ENCODE data around the gene TENM4. TPM values are rescaled to one million over a fixed set of nuclear protein-coding genes. Genes with fewer than 3 reads are reported as not detected.
"Not testable (repeated sequence)": the region's sequence is repeated elsewhere in the genome, so short reads cannot be mapped to it uniquely, and the experiment has no call there.

Gene TENM4
- polyA plus RNA-seq, 1 experiment: 0.39 TPM

DNA sequence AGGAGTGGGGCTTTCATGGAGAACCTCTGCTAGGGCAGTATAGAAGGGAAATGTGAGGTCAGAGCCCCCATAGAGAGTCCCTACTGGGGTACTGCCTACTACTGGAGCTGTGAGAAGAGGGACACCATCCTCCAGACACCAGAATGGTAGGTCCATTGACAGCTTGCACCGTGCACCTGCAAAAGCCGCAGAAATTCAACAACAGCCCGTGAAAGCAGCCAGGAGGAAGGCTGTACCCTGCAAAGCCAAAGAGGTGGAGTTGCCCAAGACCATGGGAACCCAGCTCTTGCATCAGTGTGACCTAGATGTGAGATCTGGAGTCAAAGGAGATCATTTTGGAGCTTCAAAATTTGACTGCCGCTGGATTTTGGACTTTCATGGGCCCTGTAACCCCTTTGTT, 245.6 kb downstream of the TENM4 start:
- POLR2A ChIA-PET: no interaction called here
- H3K4me3 ChIP-seq (ENCODE audit: low read depth, low read length): no peak overlapping the region
- H3K36me3 ChIP-seq (ENCODE audit: control insufficient read depth, insufficient read depth, low read length): no peaks in the 10 kb centered on the region
- H3K27me3 ChIP-seq (ENCODE audit: control insufficient read depth, insufficient read depth, low read length): no peaks in the 10 kb centered on the region
- CTCF ChIA-PET: interaction anchor here (0.6 to 1.6 kb wide), 2 partner anchors 18 to 43 kb away, joined by 3 read pairs; no protein-coding TSS in a partner anchor
- TF ChIP-seq, protein P1, sequence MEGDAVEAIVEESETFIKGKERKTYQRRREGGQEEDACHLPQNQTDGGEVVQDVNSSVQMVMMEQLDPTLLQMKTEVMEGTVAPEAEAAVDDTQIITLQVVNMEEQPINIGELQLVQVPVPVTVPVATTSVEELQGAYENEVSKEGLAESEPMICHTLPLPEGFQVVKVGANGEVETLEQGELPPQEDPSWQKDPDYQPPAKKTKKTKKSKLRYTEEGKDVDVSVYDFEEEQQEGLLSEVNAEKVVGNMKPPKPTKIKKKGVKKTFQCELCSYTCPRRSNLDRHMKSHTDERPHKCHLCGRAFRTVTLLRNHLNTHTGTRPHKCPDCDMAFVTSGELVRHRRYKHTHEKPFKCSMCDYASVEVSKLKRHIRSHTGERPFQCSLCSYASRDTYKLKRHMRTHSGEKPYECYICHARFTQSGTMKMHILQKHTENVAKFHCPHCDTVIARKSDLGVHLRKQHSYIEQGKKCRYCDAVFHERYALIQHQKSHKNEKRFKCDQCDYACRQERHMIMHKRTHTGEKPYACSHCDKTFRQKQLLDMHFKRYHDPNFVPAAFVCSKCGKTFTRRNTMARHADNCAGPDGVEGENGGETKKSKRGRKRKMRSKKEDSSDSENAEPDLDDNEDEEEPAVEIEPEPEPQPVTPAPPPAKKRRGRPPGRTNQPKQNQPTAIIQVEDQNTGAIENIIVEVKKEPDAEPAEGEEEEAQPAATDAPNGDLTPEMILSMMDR (IDR thresholded peaks at IDR 0.05; ENCODE audit: insufficient read depth, low read depth, low read length): no peak
- DNase-seq (ENCODE audit: low read depth): no peak

DNA sequence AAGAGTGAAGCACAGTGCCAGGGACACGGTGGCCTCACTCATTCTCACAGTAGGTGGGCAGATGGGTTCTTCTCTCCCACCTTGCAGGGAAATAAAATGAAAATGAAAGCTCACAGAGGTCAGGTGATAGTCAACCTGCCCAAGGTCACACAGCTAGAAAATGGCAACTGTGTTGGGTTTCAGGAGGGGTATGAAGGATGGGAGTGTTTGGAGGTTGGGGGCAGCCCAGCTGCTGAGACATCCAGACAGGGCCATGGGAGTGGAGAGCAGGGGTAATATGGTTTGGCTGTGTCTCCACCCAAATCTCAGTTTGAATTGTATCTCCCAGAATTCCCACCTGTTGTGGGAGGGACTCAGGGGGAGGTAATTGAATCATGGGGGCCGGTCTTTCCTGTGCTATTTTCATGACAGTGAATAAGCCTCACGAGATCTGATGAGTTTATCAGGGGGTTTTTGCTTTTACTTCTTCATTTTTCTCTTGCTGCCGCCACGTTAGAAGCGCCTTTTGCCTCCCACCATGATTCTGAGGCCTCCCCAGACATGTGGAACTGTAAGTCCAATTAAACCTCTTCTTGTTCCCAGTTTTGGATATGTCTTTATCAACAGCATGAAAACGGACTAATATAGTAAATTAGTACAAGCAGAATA, 247.0 kb downstream of the TENM4 start:
- Histone ChIP-seq H3K27me3 (ENCODE audit: control insufficient read depth, insufficient read depth, low read length) (no peaks in the 10 kb centered on the region), H3K36me3 (ENCODE audit: control insufficient read depth, insufficient read depth, low read length) (no peaks in the 10 kb centered on the region), H3K4me3 (ENCODE audit: low read depth, low read length) (no peak overlapping the region)
- ChIA-PET CTCF (interaction anchor here (0.5 to 1.1 kb wide), 2 partner anchors 32 to 1369 kb away, joined by 3 read pairs; no protein-coding TSS in a partner anchor), POLR2A (no interaction called here)
- TF ChIP-seq, protein P1 (IDR thresholded peaks at IDR 0.05; ENCODE audit: insufficient read depth, low read depth, low read length): no peak
- DNase-seq (ENCODE audit: low read depth): no peak

DNA sequence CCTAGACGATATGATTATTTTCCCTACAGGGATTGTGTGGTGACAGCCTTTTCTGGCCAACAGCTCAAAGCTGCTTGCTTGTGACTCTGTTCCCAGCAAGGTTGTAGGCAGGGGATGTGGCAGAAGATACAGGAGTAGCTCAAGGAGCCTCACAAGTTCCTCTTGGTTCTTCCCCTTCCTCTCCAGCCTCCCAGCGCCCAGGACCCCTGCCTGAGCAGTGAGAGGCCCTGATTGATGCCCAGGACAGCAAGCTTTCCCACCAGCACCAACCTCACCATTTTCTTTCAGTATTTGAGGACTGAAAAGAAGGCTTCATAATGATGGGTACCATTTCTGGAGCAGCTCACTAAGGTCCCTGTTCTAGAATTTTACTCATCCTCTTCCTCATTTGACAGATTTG, 248.0 kb downstream of the TENM4 start:
- TF ChIP-seq, protein P1 (IDR thresholded peaks at IDR 0.05; ENCODE audit: insufficient read depth, low read depth, low read length): no peak
- H3K36me3 ChIP-seq (ENCODE audit: control insufficient read depth, insufficient read depth, low read length): no peaks in the 10 kb centered on the region
- H3K27me3 ChIP-seq (ENCODE audit: control insufficient read depth, insufficient read depth, low read length): no peaks in the 10 kb centered on the region
- no peak for DNase-seq (ENCODE audit: low read depth)
- ChIA-PET POLR2A (no interaction called here), CTCF (interaction anchor here (1.1 kb wide), 1 partner anchor 33 kb away, joined by 3 read pairs; no protein-coding TSS in a partner anchor)
- no peak overlapping the region for H3K4me3 ChIP-seq (ENCODE audit: low read depth, low read length)

DNA sequence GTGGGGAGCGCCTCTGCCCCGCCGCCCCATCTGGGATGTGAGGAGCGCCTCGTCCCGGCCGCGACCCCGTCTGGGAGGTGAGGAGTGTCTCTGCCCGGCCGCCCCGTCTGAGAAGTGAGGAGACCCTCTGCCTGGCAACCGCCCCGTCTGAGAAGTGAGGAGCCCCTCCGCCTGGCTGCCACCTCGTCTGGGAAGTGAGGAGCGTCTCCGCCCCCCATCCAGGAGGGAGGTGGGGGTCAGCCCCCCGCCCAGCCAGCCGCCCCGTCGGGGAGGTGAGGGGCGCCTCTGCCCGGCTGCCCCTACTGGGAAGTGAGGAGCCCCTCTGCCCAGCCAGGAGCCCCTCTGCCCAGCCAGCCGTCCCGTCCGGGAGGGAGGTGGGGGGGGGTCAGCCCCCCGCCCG, 249.1 kb downstream of the TENM4 start:
- DNase-seq (ENCODE audit: low read depth); H3K36me3 ChIP-seq (ENCODE audit: control insufficient read depth, insufficient read depth, low read length); POLR2A ChIA-PET; H3K4me3 ChIP-seq (ENCODE audit: low read depth, low read length); H3K27me3 ChIP-seq (ENCODE audit: control insufficient read depth, insufficient read depth, low read length); CTCF ChIA-PET: not testable (repeated sequence)

DNA sequence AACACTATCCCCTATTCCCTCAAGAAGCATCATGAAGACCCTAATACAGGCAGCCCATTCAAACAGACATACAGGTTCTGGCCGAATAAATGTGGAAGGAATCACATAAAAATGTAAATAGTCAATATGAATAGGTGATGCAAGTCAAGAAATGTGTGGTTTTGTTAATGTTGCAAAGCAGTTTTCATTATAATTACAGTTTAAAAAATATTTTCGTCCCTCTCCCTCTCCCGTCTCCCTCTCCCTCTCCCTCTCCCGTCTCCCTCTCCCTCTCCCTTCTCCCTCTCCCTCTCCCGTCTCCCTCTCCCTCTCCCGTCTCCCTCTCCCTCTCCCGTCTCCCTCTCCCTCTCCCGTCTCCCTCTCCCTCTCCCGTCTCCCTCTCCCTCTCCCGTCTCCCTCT, 250.3 kb downstream of the TENM4 start:
- H3K36me3 ChIP-seq (ENCODE audit: control insufficient read depth, insufficient read depth, low read length); DNase-seq (ENCODE audit: low read depth); CTCF ChIA-PET; H3K27me3 ChIP-seq (ENCODE audit: control insufficient read depth, insufficient read depth, low read length); POLR2A ChIA-PET; H3K4me3 ChIP-seq (ENCODE audit: low read depth, low read length): not testable (repeated sequence)

DNA sequence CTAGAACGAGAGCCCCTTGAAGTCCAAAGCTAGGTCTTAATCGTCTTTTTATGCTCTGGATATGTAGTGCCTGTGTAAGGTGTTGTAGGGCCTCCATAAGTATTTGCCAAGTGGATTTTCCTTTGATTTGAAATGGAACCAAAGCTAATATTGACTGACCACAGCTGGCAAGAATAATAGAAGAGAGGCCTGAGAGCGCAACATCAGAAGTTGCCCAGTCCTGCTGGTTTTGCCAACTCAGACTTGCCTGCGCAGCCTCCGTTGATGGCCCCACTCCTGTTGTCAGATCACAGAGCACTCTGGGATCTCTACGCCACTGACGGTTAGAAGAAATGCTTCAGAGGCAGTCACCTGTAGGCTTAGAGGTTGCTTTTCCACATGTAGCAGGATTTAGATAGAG, 251.2 kb downstream of the TENM4 start:
- CTCF ChIA-PET: no interaction called here
- H3K27me3 ChIP-seq (ENCODE audit: control insufficient read depth, insufficient read depth, low read length): no peaks in the 10 kb centered on the region
- DNase-seq (ENCODE audit: low read depth): no peak
- TF ChIP-seq, protein P1 (IDR thresholded peaks at IDR 0.05; ENCODE audit: insufficient read depth, low read depth, low read length): no peak
- no peak overlapping the region for H3K4me3 ChIP-seq (ENCODE audit: low read depth, low read length)
- POLR2A ChIA-PET: no interaction called here
- H3K36me3 ChIP-seq (ENCODE audit: control insufficient read depth, insufficient read depth, low read length): no peaks in the 10 kb centered on the region

Data from BJ (cell line).